COLO668 (cell line): ENCODE measurements around the gene SUSD4.

ENCODE experiments used
- DNase-seq: peaks from one replicate; lab custom pipeline; 2025; ENCODE audit not compliant: unreplicated experiment; lab: John Stamatoyannopoulos, UW

The SUSD4 gene

DNA sequence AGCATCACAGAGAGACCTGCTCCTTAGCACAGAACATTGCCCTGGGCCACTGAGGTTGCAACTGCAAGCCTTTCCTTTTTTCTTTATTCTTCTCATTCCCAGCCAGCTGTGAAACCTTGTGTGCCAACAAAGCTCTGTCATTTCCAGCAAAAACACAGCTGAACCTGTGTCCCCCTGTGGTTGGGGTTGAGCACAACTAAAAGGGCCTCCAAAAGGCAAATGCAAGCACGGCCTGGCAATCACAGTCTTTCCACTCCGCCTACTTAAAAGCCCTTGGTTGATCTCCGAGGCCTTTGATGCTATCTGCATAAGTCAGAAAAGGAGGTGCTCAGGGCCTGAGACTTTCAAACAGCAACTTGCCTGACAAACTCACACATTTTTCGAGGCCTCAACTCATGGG, 32.7 kb downstream of the SUSD4 start:
- DNase-seq, result no peak

DNA sequence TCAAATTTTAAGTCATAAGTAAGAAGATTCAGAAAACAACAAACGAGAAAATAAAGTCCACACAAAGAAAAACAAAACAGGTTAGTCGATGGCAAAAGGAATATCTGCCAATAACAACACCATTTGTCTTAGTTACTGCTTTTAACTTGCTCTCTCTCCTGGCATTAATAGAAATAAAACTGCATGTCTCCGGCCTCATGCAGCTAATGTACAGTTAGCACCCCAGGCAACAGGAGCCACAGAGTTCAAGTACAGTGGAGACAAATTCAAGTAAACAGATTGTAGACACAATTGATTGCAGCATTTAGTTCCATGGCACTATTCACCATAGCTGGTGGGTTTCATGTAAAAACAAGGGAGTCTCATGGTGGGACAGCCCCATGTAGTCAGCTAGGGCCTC, 33.5 kb downstream of the SUSD4 start:
- no peak for DNase-seq

DNA sequence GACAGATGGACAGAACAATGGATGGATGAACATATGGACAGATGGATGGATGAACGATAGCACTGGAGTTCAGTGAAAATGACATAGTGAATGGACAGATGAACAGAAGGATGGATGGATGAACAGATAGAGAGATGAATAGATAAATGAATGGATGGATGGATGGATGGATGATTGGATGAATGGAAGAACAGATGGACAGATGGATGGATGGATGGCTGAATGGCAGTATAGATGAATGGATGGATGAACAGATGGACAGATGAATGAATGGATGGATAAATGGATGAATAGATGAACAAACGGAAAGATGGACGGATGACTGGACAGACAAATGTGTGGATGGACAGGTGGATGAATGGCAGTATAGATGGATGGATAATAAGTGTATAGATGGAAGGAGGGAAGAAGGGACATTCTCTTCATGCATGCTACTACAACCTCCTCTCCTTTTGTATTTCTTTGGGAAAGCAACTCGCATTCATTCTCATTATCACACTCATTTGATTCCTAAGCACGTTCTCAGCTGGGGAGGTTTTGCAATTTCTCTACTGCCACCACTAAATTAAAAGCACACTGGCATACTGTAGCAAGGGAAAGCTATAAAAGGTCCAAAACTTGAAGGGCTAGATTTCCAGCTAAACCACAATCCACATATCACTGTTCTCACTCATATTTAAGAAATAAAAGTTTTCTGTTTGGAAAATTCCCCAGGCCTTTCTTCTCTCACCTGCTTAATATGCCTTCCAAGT, 34.1 kb downstream of the SUSD4 start:
- DNase-seq, result no peak

DNA sequence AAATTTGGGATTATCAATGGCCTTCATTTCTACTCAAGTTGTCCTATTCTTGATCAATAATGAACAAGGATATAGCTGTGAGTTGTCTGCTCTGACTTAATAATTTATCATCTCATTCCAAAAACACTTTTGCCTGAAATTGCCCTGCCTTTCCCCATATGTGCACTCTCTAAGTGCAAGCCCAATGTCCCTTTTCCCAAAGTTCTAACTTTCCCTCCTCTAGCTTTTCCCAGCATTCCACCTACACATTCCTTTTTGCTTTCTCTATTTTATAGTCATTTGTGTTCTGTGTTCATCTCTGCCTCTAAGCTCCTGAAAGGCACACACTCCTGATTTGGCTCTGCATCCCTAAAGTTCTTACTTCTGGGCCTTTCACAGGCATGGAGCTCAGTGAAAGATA, 34.7 kb downstream of the SUSD4 start:
- DNase-seq, result no peak

DNA sequence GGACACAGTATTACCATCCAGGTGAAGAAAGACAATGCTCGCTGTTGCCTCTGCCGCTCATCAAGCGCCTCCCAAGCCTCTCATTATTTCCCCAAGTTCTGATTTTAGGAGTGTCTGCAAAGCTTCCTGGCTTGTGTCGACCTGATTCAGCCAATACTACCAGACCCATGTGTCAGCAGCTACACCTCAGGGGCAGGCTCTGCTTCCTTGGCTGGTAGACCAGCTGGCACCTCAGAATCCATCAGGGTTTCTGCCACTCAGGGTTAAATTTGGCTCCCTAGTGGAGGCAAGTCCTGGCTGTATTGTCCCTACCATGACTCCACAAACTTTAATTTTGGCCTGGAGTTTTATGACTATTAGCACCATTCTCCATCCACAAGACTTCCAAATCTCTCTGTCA, 35.4 kb downstream of the SUSD4 start:
- DNase-seq, result no peak

DNA sequence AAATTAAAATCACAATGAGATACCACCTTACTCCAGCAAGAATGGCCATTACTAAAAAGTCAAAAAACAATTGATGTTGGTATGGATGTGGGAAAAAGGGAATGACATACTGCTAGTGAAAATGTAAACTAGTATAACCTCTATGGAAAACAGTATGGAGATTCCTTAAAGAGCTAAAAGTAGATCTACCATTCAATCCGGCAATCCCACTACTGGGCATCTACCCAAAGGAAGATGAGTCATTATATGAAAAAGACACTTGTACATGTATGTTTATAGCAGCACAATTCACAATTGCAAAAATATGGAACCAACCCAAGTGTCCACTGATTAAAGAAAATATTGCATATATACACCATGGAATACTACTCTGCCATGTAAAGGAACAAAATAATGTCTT, 37.2 kb downstream of the SUSD4 start:
- no peak for DNase-seq

DNA sequence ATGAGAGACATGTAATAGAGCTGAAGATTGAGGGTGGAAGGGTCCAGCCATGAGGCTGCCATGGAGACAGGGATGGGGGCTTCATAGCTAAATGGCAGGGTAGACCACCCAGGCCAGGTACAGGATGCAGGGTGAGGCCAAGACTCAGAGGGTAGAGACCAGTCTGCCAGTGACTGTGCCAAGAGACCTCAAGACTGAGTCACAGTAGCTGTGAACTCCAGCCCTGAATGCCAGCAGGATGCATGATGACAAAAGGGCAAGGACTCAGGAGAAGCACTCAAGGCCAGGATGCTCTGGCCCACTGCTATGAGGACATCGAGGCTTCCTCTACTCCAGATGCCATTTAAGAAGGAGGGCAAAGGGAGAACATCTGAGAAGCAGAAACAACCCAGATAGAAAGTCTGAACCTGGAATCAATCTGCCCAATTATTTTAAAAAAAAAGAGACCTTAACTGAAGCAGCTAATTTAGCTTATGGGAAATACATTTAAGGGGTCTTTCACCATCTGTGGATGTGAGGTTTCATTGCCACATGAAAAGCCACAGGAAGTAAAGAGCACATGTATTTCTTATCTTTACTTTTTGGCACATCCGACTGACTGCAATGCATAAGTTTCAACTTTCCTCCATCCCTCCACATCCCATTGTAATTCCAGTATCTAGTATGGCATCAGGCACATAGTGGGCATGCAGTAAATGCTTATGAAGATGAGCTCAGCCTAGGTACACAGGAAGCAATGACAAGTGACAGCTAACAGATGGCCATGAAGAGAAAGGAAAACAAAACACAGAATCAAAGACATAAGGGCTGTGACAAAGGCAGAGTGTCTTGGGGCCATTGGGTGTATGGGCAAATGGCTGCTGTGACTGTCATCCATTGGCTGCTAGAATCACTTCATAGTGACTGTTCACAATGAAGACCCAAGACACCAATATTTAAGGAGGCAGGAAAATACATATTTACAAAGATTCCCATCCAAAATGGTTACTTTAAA, 40.2 kb downstream of the SUSD4 start:
- DNase-seq, result no peak

DNA sequence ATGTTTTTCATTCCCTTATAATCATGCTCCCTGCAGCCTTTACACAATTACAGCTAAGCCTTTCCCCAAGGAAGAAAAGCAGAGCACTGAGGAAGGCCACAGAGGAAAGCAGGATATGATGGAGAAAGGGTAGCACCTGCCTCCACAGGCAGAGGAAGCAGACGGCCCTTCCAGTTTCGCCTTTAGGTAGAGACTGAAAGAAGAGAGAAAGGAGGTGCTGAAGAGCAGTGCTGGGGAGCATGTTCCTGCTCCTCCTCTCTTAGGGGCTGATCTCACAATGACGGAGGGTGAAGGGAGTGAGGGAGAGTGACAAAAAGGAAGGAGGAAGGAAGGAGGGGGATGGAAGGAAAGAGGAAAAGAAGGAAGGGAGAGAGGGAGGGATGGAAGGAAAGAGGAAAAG, 41.1 kb downstream of the SUSD4 start:
- no peak for DNase-seq

DNA sequence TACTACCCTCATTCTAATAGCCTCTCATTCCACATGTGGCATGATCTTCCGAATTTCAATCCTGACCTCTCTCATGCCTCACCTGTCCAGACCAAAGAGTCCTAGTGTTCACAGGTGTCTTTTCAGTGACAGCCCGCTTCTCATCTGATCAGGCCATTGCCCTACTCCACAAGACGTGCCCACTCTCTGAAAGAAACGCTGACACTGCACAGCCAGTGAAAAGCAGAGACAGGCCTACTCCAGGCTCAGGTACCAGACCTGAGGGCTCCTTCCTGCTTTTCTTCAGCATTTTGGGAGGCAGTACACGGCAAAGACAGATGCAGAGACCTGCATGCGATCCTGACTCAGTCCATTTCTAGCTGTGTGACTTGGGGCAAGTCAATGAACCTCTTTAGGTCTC, 43.0 kb downstream of the SUSD4 start:
- DNase-seq, result no peak

DNA sequence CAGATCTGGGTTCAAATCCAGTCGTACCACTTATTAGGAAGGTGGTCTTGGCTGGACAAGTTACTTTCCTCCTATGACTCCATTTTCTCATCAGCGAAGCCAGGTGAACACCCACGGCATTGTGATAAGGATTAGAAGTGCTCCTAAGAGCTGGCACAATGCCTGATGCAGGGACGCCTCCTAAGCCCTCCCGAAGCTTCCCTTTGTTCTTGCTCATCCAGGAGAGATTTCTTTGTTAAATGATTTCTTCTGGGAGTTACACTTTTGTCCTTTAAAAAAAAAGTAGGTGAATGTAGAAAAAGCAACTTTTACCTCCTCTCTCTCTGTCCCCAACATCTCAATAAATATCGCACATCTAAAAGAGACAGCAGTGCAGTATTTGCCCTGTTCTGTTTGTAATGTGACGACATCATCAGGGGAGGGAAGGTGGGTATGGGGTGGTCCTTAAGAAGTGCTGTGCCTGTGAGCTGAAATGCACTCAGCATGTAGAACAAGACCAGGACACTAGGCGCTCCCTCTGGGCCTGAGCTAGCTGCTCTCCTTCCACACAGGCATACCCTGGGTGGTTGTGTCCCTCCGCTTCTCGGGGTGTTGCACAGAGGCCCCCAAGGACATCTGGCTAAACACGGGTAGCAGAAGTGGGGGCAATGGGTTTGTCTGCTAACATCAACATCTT, 43.9 kb downstream of the SUSD4 start:
- DNase-seq, result no peak

DNA sequence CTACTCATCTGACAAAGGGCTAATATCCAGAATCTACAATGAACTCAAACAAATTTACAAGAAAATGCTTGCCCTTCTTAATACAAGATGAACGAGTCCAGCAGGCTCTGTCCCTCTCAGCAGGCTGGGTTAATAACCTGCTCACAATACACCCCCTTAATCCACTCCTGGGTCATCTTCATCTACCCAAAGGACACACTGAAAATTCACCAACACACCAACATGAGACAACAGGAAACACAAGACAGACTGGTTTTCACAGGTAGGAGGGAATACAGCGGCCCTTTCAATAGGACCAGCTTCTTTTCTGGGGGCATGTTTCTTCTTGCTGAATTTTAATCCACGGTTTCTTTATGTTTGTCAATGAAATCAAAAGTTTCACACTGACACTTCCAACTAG, 44.6 kb downstream of the SUSD4 start:
- DNase-seq, result no peak

DNA sequence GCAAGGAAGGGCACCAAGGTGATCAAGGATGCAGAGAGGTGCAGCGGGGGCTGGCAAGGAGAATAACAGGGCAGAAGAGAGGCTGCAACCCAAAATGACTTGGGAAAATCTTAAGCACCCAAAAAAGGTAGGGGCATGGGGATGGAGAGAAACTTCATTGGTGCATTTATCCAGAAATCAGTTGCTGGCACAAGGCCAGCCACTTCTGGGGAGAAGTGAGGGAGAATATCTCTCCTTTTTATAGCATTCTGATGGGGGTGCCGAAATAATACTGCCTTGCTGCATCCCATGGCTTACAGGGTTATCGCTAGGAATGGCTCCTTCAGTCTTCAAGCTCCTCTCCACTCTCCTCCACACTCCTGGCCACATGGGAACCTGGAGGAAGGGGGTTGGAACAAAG, 47.9 kb downstream of the SUSD4 start:
- no peak for DNase-seq

DNA sequence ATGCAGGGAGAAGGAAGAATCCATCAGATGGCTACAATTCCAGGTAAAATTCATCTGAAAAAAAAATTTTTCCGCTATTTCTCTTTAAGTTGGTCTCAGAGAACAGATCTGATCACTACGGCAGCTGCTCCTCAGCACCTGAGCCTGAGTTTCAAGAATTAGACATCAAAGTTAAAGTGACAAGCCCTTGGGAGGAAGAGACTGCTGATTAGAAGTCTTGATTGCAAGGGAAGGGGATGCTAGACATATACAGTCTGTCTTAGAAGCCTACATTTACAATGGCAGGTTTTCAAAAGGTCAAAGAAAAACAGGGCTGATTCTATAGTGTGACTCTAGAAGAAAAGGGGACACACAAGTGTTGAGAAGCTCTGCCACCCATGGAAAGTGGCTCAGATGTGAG, 48.3 kb downstream of the SUSD4 start:
- DNase-seq, result no peak

DNA sequence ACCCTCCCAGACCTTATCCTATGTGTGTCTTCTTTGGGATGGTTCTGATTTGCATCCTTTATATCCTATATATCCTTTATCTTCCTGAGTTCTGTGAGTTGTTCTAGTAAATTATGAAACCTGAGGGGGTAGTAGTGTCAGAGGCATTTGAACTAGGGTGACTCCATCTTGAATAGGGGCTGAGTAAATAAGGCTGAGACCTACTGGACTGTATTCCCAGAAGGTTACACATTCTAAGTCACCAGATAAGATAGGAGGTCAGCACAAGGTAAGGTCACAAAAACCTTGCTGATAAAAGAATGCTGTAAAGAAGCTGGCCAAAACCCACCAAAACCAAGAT, 50.6 kb downstream of the SUSD4 start:
- no peak for DNase-seq

DNA sequence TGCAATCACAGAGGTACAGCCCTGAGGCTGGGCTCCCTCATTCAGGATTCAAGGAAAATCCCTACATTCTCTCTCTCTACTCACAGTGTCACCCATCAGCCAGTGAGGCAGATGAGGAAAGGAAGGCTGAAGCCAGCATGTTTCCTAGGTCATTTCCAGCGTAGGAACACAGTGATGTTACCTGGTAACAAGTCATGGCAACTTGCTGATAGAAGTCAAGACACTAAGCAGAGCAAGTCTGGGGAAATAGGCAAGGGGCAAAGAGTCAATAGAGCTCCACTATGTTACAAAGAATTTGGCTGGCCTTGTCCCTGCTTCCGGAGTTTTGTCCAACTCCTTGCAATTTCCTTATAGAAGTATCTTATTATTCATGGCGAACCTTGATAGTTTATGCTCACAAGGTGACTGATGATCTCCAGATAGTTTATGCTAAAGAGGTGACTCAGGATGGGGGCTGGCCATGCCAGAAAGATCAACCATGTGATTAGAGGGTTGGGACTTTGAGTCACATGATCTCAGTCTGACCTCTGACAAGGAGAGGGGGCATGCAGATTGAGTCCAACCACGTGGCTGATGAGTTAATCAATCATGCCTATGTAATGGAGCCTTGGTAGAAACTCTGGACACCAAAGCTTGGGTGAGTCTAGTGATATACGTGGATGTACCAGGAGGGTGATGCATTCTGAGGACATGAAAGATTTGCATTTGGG, 51.1 kb downstream of the SUSD4 start:
- DNase-seq, result no peak

DNA sequence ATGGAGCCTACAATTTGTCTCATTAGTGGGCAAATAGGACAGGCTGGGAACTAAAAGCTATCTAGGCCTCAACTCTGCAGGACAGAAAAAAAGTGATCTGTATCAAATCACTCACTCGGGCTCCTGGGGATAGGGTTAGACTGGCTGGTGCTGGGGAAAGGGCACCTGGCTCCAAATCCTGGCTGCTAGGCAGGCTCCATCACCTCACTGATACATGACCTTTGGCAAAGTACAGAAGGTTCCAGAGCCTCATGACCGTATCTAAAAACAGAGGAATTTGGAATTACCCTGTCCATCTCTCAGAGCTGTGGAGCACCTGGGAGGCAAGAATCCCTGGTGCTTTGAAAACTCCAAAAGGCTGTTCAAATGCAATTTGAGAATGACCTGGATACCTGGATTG, 51.7 kb downstream of the SUSD4 start:
- no peak for DNase-seq

DNA sequence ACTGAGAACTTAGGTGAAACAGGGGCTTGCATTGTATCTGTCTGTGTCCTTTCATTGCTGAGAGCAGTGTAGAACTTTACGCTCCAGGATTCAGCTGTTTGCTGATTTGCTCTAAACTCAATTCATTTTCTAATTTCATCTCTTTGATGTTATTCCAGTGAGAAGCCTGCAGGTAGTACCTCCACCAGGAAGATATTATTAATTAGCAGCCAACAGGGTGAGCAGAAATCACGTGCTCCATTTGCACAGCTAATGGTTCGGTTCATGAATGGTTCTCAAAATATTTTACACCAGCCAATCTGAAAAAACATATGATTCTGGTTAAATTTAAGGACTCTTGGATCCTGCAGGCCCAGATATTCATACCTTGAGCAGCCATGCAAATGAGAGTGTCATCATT, 52.1 kb downstream of the SUSD4 start:
- DNase-seq, result no peak

DNA sequence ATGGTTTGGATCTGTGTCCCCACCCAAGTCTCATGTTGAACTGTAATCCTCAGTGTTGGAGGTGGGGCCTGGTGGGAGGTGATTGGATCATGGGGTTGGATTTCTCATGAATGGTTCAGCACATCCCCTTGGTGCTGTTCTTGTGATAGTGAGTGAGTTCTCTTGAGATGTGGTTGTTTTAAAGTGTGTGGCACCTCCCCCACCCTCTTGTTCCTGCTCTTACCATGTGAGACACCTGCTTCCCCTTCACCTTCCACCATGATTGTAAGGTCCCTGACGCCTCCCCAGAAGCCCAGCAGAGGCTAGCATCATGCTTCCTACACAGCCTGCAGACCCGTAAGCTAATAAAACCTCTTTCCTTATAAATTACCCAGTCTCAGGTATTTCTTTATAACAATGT, 55.8 kb downstream of the SUSD4 start:
- no peak for DNase-seq

DNA sequence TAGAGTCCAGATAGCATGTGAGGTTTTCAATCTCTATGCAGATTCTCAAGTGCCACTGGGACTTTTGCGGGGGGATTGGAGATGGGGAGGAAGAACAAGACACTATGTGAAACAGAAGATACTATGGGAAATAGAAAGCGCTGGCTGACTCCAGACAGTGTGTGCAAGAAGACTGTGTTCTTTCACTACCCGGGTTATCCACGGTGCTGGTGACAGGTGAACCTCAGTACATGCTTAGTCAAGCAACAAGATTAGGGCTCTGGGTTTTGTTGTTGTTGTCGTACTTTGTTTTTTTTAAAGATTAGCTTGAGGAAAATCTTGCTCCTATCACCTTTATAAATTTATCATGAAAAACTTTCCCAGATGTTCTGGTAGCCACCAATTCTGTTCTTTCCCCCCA, 56.4 kb downstream of the SUSD4 start:
- no peak for DNase-seq

DNA sequence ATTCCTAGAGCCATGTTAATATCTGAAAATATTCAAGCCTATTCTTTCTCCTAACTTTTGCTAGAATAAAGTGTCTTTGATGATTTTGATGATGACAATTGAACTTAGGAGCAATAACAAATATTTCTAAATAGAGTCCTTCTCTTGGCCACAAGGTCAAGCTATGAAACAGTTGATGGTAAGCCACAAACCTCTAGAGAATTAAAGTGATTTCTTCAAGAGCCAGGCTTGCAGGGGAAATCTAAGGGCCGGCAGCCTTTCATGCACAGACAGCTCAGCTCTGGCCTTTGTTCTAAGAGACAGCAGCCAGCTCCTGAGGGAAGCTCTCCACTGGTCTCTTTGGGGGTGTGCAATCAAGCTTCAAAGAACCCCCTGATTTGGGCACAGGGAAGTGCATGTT, 59.0 kb downstream of the SUSD4 start:
- no peak for DNase-seq

DNA sequence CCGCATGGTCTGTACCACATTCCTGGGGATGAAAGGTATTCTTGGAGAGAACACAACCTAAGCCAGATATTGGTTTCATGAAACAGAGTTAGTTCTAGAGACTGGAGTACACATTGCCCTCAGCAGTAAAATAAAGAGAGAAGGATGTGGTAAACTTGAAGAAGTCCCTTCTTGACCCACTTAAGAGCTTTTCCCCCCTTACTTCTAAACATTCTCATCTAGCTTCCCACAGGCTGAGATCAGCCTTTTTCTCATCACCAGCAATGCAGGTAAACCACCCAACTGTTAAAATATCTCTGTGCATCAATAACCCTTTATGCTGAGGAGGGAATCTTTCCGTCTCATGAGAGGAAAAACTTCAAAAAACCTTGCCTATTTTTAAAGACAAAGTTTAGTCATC, 62.6 kb downstream of the SUSD4 start:
- DNase-seq, result no peak
